HepG2 (cell line): ENCODE data around the gene DTWD2.

Source experiments
- POLR2A ChIP-seq, 2 experiments: IDR thresholded peaks; 2 replicates each; pipeline ENCODE4 v1.6.1; 2011; ENCODE audit warnings: low read depth in 2 of 2, low read length in 2 of 2, mild to moderate bottlenecking in 1 of 2, moderate library complexity in 1 of 2; ENCODE audit not compliant: insufficient read depth in 1 of 2
- POLR2G ChIP-seq: fragments of 200-400 bp; formaldehyde crosslinking; IDR thresholded peaks from 2 replicates; pipeline ENCODE4 v1.6.1; 2018; ENCODE audit warnings: mild to moderate bottlenecking, low read depth, low read length, moderate library complexity
- RARG ChIP-seq: sonication (generic); formaldehyde crosslinking; IDR thresholded peaks from 2 replicates; pipeline ENCODE4 v1.4.0; 2020; ENCODE audit warnings: low read depth, mild to moderate bottlenecking, missing genetic modification reagents
- ZBTB7A ChIP-seq: sonication (generic); formaldehyde crosslinking; IDR thresholded peaks from 2 replicates; pipeline ENCODE4 v1.8.0; 2022; ENCODE audit warnings: mild to moderate bottlenecking, missing genetic modification reagents
- ZFP1 ChIP-seq: IDR thresholded peaks from 2 replicates; pipeline ENCODE4 v1.6.1; 2016
- ZSCAN30 ChIP-seq: sonication (generic); formaldehyde crosslinking; IDR thresholded peaks from 2 replicates; pipeline ENCODE4 v1.5.0; 2020; ENCODE audit warnings: mild to moderate bottlenecking, missing genetic modification reagents

GRCh38 chr5:118923295-118924005, 64.9 kb downstream of the DTWD2 start:
- TF ChIP-seq ZSCAN30 (CRISPR knock-in tag) = no peak
- TF ChIP-seq POLR2G = no peak
- no peak for TF ChIP-seq ZFP1 (CRISPR knock-in tag)
- no peak for TF ChIP-seq RARG (CRISPR knock-in tag)
- TF ChIP-seq POLR2A (IDR thresholded peaks at IDR 0.05; ENCODE audit: insufficient read depth in 1 of 2, low read depth in 2 of 2, low read length in 2 of 2) = no peak
- no peak for TF ChIP-seq ZBTB7A (CRISPR knock-in tag)
